CD4-positive, alpha-beta T cell treated with Interleukin-6 at 100 ng/mL for 8 hours (primary cell): Measurements from ENCODE around the gene CTDSPL.
"Not testable (repeated sequence)": the region's sequence is repeated elsewhere in the genome, so short reads cannot be mapped to it uniquely, and the experiment has no call there.

Source experiments
- DNase-seq: peaks from one replicate; pipeline ENCODE4 v3.0.0-alpha.2; 2020; ENCODE audit warnings: mixed read lengths, low spot score

Gene CTDSPL

DNA sequence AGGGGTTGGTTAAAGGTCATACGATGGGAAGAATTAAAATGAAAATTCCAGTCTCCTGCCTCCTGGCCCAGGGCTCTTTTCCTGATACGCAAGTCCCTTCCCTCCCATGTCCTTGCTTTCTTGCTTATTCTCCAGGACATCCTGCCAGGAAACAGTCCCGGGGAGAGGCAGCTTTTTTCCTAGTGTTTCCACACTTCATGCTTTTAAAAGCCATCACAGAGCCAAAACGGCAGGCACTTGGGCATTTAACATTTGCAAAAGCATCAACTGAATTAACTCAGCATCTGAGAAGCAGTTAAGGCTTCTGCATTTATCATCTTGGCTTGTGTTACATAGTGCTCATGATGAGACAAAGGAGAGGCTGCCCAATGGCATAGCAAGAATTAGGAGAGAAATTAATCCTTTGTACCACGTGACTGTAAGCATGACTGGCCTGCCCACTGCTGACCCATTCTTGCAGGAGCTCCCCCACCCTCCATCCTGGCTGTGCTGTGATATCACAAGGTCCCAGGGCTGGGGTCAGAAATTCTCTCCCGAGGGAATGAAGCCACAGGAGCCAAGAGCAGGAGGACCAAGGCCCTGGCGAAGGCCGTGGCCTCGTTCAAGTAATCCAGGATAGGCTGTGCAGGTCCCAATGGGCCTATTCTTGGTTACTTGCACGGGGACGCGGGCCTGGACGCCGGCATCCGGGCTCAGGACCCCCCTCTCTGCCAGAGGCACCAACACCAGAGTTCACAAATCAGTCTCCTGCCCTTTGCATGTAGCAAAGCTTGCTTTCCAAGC lies 107.3 kb downstream of the CTDSPL start:
- no peak for DNase-seq

DNA sequence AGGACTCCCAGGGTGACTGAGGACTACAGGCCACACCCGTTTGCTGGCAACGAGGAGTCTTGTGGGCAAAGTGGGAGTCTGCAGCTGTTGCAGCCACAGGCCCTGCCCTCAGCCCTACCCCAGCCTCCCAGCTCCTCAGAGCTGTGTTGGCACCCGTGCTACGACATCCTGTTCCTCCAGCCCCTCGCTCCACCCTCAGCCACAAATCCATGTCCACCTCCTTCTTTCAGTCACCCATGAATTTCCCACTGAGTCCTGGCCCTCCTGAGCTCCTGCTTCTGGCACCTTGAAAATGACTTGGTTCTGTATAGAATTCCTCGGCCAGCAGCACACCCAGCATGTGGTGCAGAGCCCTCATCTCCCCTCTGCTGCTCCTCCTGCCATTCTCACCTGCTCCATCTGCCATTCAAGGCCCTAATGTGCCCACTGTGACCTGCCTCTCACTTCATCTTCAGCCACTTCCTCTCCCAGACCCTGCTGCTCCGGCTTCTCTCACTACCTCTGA lies 108.0 kb downstream of the CTDSPL start:
- no peak for DNase-seq

DNA sequence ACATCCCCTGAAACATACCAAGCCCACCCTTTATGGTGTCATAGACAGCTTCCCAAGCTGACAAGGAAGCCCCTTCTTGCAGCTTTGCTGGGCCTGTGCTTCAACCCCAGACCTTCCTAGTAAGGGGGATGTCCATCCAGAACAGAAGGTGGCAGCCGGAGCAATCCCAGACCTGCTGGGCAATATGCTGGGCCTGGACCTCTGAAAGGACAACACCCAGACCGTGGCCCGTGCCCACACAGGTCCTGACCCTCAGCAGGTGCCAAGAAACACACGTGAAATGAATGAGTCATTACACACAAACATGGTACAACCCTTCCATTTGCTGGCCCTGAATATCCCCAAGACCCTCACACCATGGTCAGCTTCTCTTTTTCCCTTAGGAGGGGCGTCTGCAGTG lies 109.1 kb downstream of the CTDSPL start:
- no peak for DNase-seq

DNA sequence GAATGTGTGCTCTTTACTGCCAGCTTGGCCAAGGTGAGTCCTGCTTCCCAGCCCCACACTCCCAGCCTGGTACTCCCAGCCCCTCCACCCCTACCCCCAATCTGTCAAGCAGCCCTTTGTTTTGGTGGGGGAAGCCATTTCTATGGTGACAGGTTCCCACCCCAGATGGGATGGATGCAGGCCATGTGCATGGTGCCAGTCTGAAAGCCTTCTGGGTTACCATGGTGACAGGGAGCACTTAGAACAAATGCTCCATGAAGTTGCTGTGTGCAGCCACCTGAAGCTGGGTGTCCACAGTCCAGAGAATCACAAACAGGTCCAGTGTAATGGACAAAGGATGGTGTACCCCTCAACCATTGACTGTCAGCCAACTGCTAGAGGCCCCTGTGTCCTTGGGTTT lies 109.8 kb downstream of the CTDSPL start:
- no peak for DNase-seq

DNA sequence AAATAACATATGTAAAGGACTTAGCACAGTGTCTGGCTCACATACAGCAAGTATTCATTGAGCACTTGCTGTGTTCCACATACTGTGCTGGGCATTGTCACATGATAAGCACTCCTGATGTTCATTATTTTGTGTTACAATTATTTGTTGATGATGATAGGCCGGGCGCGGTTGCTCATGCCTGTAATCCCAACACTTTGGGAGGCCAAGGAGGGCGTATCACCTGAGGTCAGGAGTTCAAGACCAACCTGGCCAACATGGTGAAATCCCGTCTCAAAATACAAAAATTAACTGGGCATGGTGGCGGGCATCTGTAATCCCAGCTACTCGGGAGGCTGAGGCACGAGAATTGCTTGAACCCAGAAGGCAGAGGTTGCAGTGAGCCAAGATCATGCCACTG lies 110.4 kb downstream of the CTDSPL start:
- not testable (repeated sequence) for DNase-seq

DNA sequence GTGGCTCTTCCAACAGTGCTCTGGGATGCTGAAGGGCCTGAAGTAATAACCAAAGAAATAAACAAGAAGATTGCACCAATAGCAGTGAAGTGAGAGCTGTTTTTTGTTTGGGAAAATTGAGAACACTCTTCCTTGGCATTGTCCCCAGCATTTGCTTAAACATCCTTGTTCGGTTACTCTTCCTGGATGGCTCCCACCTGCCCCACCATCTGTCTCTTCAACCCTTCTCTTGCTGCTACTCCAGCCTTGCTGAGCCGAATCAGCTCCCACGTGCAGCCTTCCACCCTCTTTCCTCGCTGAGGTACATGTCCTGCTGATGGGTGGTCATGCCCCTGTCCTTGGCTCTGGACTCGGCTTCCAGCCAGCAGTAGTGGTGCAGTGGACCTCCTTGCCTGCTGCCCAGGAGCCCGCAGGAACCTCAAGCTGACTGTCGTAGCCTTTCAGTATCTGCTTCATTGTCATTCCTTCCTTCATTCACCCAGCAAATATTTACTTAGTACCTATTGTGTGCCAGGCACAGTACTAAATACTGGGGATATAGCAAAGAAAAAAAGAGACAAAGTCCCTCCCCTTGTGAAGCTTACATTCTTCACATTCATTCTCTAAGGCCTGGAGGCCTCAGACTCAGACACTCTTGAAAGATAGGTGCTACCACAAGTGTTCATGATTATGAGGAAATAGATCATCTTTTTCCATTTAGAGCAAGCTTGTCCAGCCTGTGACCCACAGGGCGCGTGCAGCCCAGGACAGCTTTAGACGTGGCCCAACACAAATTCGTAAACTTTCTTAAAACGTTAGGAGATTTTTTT lies 111.8 kb downstream of the CTDSPL start:
- DNase-seq: no peak

DNA sequence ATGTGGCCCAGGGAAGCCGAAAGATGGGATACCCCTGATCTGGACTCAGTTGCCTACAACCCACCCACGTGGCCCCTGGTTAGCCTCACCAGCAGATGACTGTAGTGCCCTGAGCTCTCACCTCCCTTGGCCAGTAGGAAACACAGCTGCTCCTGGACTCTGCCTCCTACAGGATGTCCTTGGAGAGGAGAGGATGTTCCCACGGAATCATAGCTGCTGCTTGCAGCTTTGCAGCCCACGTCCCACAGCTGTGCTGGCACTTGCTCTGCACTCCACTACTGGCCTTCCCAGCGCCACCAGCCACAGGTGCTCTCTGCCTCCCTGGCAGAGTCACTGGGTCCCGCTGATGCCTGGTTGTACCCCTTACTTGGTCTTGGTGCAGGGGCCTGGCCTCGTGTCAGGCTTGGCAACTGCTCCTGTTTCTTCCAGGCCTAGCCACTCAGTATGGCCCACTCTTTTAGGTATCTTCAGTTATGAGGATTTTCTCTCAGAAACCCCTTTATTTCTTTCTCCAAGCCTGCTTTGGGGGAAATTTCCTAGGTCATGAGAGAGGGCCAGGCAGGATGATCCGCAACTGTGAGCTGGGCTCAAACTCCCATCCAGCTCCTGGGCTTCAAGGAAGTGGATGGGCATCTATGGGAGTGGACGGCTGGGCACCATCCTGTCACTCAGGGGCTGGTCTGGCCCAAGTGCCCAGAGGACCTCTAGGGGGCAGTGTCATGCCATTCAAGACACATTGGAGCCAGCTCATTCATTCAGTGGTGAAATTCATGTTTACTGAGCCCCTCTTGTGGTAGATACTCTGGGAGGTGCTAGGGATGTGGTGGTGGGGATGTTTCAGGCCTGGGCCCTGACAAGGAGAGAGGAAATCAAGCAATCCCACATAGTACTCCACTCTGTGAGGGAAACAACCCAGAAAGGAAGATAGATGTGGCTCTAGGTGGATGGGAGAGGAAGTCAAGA lies 112.7 kb downstream of the CTDSPL start:
- DNase-seq: peak; percentile 73

DNA sequence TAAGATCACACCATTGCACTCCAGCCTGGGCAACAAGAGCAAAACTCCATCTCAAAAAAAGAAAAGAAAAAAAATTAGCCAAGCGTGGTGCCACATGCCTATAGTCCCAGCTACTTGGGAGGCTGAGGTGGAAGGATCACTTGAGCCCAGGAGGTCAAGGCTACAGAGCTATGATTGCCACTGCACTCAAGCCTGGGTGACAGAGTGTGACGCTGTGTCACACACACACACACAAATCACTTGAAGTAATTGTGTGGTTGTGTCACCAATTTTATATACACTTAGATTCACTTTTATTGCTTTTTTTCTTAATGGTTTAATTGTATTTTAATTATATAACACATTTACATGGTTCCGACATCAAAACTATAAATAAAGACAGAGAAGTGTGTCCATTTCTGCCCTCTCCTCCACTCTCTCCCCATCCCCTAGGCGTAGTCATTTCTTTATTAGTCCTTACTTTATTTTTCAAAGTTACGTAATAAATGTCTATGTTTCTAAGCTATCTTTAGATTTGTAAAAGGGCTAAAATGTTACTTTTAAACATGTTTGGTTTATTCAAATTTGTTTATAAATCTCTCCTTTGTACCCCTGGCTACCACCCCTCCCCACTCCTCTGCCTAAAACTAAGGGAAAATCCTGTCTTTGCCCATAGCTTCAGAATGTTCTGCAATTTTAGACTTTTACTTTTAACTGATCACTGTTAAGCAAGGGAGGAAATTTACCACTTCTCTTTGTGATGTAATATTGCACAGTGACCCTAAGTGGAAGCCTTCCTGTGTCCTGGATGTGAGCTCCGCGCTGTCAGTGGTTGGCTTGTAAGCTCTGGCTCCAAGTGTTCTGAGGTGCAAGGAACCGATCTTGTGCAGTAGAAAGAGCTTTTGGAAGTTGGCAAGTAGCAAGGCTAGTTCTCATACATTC lies 118.1 kb downstream of the CTDSPL start:
- no peak for DNase-seq

DNA sequence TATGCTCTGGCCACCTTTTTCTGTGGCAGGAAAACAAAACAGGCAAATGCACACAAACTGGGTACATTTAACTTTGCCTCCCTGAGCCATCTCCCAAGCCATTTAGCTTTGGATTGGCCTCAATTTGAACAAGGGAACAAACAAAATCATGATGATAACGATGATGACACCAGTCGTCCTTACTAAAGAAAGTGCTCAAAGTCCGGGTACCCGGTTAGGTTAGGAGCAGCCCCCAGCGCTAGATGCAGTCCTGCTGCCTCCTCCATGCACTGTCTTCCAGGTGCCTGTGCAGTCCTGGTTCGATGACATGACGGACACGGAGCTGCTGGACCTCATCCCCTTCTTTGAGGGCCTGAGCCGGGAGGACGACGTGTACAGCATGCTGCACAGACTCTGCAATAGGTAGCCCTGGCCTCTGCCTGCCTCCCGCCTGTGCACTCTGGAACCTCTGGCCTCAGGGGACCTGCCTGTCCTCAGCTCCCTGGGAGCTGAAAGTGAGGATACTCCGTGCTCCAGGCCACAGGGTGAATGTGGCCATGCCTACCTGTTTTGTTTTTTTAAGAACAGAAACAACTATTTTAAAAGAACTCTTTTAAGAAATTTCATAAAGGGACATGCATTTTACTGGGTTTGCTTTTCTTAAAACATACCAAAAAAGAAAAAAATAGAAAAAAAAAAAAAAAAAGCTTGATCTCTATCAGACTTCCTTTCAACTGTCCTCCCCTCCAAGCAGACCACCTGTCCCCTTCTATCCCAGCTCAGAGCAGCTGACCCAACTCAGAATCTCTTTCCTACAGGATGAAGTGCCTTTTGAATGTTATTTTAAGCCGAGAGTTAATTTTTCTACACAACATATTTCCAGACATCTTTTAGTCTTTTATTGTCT lies 119.0 kb downstream of the CTDSPL start:
- no peak for DNase-seq

DNA sequence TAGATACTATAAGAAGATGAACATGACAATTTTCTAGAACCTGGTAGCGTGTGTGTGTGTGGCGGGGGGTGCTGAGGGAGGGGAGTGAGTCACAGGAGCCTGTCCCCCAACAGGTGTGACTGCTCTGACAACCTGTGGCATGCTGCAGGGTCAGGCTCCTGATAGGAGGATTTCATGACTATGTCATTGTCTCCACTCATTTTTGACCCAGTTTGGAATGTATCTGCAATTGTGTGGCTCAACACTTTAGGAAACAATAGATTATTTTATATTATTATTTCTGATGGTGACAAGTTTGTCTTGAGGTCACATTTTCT lies 119.6 kb downstream of the CTDSPL start:
- no peak for DNase-seq

DNA sequence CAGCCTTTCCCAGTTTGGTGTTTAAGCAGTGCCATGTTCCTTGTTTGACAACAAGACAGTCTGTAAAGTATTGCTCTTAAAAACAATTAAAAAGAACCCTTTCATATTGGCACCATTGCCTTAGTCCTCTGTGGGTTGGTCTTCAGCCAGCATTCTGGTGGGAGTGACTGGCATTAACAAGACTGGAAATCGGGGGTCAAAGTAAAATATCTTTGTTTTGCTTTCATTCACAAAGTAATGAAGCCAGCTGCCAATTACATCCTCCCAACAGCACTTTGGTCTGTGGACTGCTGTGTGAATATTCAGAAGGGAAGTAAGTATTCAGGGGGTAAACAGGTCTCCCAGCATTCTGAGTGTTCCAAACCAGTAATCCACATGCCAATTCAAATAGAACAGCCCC lies 120.7 kb downstream of the CTDSPL start:
- no peak for DNase-seq

DNA sequence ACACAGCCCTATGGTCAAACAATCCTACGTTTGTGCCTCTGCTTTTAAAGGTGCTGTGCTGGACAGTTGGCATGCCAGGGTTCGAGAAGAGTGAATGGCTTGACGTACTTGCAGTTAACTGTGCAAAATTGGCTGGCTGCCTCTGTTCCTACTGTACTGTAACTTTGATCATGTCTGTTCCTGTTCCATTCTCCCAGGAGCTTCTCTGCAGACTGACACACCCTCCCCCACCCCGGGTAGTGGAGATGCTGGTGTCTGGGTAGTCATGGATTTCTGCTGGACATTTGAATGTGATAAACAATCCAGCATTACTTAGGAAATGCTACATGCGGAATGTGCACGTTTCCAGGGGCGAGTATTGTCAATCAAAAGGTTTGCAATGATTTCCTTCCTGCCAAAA lies 122.4 kb downstream of the CTDSPL start:
- DNase-seq: no peak

DNA sequence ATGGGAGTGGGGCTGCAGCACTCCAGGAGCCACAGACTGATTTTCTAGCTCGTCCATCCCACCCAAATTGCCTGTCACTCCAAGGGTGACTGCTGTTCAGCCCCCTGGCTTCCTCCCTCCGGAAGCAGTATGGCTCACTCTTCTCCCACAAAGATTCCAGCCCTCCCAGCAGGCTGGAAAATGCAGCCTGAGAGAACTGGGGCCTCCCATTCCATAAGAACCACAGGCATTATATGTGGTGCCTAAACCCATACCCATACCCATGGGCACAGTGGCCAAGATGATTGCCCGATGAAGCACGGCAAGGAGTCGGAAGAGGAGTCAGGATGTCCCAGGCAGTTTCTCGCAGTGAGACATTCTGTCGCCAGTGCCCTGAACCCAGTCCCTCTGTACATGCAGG lies 122.9 kb downstream of the CTDSPL start:
- no peak for DNase-seq

DNA sequence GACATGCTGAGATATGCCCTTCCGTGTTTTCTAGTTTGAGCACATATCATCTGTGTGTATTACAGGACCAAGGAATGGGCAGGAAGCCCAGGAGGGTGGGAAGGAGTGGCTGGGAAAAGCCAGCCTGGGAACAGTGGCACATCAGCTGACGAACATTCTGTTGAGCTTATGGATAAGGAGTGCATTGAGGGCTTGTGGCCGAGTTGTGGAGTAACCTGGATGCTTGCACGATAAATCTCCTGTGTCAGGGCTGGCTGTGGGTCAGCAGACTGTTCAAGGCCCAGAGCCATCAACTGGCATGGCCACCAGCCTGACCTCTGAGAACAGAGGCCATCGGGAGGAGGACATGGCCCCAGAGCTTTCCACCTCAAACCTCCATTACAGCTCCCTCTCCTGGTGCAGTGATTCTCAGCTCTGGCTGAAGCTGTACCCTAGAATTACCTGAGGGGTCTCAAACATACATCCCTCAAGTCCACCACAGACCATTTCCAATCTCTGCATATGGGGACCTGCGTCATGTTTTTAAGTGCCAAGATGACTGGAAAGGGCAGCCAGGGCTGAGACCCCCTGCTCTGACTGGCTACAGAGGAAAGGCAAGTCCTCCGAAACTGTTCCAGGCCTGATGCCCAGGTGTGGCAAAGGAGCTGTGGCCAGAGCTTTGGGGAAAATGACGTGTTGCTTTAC lies 124.1 kb downstream of the CTDSPL start:
- no peak for DNase-seq

DNA sequence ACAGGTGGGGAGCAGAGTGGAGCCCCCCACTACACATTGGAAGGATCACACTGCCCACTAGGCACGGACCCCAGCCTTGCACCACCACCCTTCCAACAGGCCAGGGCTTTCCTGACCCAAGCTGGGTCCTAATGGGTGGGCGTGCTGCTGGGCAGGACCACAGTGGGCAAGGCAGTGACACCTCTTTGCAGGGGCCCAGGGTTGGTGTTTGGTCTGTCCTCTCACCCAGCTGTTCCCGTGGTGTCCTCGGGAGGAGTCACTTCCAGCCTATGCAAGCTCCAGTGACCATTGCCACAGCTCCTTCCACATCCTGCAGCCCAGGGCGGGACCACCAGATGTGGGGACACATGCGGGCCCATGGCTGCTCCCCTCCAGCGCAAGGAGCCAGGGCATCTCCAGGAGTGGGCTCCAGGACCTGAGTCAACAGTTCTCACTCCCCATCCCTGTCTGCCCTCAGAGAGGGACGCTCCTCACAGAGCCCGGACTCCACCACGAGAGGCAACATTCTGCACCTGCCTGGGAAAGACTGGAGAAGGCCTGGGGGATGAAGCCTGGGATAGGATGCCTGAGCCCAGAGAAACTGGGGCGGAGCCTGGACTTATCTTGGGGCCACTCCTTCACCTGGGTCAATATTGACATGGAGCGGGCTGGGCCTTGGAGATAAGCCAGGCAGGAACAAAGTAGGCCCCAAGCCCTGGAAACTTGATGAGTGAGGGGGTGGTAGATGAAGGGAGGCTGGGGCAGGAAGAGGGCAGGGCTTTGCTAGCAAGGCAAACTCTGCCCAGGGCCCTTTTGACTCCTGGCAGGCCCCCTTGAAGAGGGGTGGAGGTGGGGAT lies 125.0 kb downstream of the CTDSPL start:
- DNase-seq: no peak

DNA sequence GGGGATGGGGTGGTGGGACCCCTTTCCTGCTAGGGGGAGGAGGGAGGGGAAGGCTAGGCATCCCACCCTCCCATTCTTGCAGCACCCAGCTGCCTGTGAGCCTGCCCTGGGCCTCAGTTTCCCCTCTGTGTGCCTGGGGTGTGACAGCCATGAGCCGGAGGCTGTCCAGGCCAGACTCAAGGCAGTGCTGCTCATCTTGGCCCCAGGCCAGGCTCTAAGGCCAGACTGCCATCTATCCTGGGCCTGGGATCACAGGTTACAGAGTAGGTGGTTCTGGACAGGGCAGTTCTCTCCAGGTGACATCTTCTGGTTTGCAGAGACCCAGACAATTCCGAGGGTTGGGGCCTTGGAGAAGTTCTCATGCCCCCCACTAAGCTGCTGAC lies 125.6 kb downstream of the CTDSPL start:
- no peak for DNase-seq

DNA sequence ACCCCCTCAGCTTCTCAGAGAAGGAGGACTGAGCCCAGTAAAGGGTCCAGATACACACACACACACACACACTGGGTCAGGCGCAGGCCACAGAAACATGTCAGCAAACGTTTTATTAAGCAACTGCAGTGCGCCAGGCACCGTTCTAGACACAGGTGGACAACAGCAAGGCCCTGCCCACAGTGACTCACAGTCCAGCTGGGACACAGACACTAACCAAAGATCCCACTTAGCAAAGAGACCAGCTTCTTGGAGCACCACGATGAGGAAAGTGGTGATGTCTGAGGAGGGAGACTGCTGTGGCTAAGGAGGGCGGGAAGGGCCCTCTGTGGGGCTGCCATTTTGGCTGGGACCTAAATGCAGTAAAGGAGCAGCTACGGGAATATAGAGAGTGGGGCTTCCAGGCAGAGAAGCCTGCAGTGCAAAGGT lies 126.1 kb downstream of the CTDSPL start:
- no peak for DNase-seq

DNA sequence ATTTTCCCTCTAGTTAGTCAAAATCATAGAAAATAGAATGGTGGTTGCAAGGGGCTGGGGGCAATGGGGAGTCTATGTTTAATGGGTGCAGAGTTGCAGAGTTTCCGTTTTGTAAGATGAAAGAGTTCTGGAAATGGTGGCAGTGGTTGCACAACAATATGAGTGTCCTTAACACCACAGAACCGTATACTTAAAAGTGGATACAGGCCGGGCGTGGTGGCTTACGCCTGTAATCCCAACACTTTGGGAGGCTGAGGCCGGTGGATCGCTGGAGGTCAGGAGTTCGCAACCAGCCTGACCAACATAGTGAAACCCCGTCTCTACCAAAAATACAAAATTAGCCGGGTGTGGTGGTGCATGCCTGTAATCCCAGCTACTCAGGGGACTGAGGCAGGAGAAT lies 126.7 kb downstream of the CTDSPL start:
- DNase-seq: not testable (repeated sequence)
